AG20443 (cell line): ENCODE data around the gene NDUFA6.
"Not testable (repeated sequence)": the region's sequence is repeated elsewhere in the genome, so short reads cannot be mapped to it uniquely, and the experiment has no call there.

Experiments used
- DNase-seq: peaks from one replicate; pipeline ENCODE4 v3.0.0; 2012; ENCODE audit warnings: low spot score, mixed read lengths

Gene NDUFA6

DNA sequence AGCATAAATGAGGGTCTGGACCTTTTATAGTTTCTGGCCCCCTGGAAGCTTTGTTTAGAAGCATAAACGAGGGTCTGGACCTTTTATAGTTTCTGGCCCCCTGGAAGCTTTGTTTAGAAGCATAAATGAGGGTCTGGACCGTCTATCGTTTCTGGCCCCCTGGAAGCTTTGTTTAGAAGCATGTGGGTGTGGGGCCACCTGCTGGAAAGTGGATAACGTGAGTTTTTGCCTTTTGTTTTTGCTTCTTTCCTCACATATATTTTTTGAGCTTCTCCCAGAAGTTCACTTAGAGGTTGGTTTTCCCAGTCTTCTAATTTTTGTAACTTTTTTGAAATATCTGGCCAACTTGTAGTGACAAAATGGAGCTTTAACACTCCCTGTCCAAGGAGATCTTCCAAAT is 22.2 kb upstream of the NDUFA6 start:
- DNase-seq: not testable (repeated sequence)

- DNase-seq: no peak
These were observed 21.2 kb upstream of the NDUFA6 start for GRCh38 chr22:42111798-42112197.

DNA sequence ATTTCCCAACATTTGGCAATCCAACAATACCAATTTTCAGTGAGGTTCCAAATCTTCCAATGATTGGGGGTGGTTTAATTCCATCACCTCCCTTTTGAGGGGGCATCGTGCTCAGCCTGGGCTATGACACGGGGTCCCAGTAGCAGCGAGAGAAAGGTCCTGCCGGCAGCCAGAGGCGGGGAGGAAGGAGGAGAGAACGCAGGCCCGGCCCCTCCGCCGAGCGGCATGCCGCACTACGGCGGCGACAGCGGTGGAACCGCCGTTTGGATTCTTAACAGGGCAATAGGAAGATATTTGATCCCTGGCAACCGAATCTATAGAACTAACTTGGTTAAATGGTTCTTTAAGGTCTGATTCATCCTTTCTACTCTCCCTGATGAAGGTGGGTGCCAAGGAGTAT is 18.3 kb upstream of the NDUFA6 start:
- DNase-seq: no peak

DNA sequence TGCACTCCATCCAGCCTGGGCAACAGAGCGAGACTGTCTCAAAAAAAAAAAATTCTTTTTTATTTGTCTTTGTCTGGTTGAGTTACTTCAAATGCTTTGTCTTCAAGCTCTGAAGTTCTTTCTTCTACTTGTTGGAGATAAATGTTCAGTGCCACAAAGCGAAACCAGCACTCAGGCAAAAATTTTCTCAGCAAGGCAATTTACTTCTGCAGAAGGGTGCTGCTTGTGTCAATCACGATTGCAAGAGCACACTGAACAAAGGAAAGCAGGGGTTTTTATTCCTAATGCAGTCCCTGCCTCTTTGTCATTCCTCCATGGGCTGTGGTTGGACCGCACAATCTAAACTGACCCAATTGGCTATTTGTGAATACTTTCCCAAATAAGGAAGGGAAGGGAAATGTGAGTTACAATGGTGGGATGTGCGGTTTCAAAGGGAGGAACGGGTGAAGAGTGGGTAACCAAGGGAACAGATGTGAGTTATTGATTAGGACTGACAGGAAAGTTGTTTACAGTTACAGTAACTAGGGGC is 13.8 kb upstream of the NDUFA6 start:
- DNase-seq: not testable (repeated sequence)

GRCh38 chr22:42101199-42101598 is 10.6 kb upstream of the NDUFA6 start:
- no peak for DNase-seq

- DNase-seq: no peak
These were observed 847 bp upstream of the NDUFA6 start for GRCh38 chr22:42091455-42091782.

DNA sequence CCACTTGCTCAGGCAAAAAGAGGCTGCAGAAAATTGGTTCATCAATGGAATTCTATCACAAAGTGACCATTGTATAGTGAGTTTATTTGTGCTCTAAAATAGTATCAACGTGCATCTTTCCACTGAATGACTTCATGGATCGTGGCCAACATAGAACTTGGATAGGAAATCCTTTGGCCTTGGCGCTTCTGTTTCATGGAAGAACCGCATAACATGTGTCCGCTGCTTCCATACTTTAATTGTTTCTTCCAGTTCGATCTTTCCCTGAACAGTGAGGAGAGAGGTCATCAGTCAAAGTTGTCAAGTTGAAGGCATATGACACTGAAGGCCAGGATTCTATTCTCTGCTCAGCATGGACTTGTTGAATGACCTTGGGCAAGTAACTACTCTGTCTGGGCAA is 4.5 kb downstream of the NDUFA6 start:
- DNase-seq: no peak

DNA sequence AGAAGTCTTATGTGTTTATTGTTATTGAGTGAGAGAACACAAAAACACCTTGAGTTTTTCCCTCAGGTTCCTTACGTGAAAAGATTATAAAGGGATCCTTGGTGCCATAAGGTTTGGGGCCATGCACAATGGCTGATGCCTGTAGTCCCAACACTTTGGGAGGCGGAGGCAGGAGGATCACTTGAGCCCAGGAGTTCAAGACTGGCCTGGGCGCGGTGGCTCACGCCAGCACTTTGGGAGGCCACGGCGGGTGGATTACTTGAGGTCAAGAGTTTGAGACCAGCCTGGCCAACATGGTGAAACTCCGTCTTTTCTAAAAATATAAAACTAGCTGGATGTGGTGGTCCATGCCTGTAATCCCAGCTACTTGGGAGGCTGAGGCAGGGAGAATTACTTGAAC is 5.7 kb downstream of the NDUFA6 start:
- no peak for DNase-seq

GRCh38 chr22:42083119-42083518 is 7.5 kb downstream of the NDUFA6 start:
- DNase-seq: no peak

GRCh38 chr22:42080287-42080686 is 10.3 kb downstream of the NDUFA6 start:
- peak; percentile 43 for DNase-seq

DNA sequence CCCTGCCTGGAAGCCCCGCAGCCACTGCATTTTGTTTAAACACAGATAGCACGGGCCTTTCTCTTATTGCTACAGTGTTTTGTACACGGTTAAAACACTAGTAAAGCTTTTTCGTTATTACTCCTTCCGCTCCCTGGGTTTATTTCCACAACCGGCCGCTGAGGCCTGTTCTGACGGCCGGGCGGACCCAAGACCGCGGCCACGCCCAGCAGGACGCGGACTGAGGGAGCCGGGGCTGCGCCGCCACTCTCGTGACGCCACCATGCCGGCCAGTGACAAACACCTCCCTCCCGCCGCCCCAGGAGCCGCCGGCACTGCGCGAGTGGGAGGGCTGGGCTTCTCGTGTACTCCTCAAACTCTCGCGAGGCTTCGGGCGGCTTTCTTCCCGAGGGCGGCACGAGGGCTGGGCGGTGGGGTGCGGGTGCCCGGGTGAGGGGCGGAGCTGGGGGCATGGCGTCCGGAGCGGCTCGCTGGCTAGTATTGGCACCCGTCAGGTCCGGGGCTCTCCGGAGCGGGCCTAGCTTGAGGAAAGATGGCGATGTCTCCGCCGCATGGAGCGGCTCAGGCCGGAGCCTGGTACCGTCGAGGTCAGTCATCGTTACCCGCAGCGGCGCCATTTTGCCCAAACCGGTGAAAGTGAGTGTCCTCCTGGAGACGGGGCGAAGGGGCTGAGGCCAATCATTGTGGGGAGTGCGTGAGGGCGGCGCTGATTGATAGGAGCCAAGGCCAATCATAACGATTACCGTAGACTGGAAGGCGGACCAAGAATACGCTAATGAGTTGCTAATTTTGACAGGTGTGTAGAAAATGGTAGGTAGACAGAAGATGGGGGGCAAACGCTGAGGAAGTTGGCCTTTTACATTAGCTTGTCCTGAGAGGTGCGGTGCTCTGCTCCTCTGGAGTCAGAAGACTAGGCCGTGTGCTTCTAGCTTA is 11.0 kb downstream of the NDUFA6 start, which contains the start of gene SMDT1:
SMDT1 (plus strand) TSS at position 382 of the 933 bp plus-strand sequence; CDS start at position 451, 69 bp downstream.
- peak; percentile 98 for DNase-seq

DNA sequence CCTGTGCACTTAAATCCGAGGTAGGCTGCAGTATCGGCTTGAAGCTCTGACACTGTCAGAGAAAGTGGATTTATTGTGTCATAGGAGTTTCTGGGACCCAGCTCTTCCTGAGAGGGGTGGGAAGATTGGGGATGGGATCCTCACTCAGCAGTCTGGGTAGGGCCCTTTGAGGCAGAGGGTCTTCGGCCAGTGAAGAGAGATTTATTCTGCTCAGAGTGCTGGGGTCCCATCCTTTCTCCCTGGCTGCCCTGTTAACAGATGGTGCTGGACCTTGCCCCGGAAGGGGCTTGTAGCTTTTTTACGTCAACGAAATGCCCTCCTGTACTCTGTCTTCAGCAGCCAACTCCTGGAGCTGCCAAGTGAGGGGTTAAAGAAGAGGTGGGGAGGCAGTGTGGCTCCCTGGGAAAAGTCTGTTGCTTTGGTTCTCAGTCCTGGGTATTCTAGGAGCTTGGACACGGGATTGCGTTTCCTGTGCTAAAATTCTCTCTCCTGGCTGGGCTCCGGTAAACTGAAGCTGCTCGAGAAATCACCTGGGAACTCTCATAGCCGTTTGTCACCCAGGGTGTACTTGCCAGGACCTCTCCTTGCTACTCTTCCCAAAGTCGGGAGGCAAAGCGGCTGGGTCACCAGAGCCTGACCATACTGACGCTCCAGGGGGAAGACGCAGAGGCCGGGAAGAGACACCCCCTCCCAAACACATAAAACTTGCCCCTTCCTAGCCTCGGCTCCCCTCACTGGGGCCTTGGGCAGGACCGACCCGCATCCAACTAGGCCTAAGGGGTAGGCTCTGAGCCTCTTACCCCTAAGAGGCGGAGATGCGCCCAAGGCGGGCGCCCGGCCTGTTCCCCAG is 11.9 kb downstream of the NDUFA6 start:
- DNase-seq: peak; percentile 19

- peak; percentile 5 for DNase-seq
These were observed 13.0 kb downstream of the NDUFA6 start for GRCh38 chr22:42077486-42078125.

DNA sequence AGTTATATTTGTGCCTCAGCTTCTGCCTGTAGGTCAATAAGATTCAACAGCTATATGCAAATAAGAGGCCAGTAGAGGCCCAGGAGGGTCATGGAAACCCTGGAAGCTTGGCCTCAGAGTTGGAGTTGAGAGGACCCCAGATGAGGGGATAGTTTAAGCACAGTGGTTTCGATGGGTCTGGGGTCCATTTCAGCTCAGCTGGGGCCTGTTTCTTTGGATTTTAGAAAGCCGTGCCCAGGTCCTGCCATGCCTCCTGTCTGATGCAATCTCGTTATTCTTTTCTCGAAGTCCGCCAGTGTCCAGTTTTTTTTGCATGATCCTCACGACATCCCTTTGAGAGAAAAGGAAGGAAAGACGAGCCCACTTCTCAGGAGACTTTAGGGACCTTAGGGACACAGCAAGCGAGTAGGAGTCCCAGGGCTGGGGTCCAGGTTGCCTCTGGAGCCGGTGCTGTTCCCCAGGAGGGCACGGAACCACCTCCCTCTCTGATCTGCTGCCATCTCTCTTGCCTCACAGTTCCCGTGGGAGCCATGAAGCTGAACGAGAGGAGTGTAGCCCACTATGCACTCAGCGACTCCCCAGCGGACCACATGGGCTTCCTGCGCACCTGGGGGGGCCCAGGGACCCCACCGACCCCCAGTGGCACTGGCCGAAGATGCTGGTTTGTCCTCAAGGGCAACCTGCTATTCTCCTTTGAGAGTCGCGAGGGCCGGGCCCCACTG is 13.6 kb downstream of the NDUFA6 start:
- DNase-seq: no peak

DNA sequence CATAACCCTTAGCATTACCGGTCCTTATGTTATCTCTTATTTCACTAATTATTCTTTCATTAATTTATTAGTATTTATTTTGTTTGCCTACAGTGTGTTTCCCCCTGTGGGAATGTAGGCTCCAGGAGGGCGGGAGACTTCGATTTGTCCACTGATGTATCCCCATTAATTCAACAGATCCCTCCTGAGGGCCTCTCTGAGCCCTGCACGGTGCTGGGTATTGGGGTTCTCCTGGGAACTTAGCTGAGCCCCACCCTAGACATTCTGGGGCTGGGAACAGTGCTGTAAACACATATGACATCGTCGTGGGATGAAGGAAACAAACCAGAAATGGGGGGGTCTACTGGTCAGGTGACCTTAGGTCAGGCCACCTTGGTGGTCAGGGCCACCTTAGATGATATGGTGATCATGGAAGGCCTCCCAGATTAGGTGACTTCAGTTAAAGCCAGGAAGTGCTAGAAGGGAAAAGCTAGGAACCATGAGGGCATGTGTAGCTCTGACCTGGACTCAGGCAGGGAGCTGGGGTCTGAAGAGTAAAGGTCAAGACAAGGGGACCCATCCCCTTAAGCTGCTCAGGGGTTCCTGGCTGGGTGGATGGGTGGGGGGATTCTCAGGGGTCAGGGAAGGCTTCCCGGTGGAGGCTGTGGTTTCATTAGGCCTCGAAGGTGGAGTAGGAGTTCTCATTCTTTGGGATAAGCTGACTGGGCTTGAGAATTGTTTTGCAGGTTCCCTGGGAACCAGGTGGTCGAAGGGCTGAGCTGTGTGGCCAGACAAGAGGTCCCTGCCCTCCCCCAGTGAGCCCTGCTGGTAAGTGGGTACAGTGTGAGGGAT is 15.5 kb downstream of the NDUFA6 start:
- DNase-seq: peak; percentile 6

GRCh38 chr22:42074132-42074811 is 16.3 kb downstream of the NDUFA6 start, which contains the start of gene PHETA2:
Gene PHETA2 (plus strand): TSS chr22:42074248. CDS start chr22:42077294, 3,046 bp downstream.
- DNase-seq: peak; percentile 72

GRCh38 chr22:42073621-42074041 is 16.9 kb downstream of the NDUFA6 start:
- peak; percentile 3 for DNase-seq

DNA sequence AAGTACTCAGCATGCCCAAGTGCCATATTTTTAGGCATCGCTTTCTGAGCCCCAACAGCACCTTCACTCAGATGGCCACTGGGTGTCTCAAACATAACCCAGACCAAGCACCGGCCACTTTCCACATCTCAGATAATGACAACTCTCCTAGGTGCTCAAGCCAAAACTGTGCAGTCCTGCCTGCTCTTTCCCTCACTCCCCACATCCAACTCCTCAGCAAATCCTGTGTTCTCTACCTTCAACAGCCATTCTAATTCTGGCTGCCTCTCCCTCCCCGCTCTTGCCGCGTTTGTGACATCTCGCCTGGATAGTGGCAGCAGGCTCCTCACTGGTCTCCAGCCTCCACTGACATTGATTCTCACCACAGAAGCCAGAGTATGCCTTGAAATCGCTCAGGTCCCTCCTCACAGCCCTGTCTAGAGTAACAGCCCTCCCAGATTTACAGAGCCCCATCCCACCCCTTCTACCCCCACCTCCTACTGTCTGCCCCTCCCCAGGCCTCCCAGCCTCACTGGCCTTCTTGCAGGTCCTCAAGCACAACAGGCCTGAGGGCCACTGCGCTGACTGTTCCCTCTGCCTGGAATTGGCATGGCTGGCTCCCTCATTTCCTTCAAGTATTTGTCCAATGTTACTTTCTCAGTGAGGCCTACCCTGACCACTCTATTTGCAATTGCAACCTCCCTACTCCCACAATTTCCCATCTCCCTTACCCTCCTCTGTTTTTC is 17.8 kb downstream of the NDUFA6 start:
- DNase-seq: no peak

DNA sequence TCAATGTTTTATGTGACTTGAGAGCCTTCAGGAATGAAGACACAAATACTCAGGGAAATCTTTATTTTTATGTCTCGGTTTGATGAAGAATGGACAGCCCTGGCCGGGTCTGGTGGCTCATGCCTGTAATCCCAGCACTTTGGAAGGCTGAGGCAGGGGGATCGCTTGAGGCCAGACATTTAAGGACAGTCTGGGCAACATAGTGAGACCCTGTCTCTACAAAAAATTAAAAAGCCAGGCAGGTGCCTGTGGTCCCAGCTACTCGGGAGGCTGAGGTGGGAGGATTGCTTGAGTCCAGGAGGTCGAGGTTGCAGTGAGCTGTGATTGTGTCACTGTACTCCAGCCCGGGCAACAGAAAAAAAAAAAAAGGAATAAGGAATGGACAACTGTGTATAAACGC is 19.1 kb downstream of the NDUFA6 start:
- DNase-seq: not testable (repeated sequence)
